Stomach (tissue), 4 donors: ENCODE data around the gene TMEM51.

Experiments used
- POLR2A ChIP-seq, 4 donors: fragments of 450-650 bp; IDR thresholded peaks; one replicate each; pipeline ENCODE4 v1.6.1; 2016; ENCODE audit warnings: antibody characterized with exemption in 4 of 4, control low read depth in 2 of 4, mild to moderate bottlenecking in 1 of 4, moderate library complexity in 1 of 4
- POLR2AphosphoS5 ChIP-seq, 3 donors: sonication (generic); formaldehyde crosslinking; IDR thresholded peaks; one replicate each; pipeline ENCODE4 v1.6.1; 2016; ENCODE audit warnings: antibody characterized with exemption in 3 of 3

DNA sequence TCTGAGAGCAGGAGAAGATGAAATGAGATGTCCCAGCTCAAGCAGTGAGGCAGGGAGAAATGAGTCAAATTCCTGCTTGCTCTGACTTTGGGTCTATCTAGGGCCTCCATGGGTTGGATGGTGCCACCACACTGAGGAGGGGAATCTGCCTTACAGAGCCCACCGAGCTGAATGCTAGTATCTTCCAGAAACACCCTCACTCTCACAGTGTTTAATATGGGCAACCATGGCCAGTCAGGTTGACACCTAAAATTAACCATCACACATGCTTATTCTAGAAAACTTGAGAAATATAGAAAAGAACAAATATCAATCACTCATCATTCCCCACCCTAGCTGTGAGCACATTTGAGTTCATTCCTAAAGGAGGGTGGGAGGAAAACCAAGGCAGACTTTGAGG, 64.1 kb downstream of the TMEM51 start:
- no peak for TF ChIP-seq POLR2A (IDR thresholded peaks at IDR 0.05)
- TF ChIP-seq POLR2AphosphoS5 (IDR thresholded peaks at IDR 0.05): no peak
